ENCODE results near the gene HTT-AS.
A peak's percentile ranks its signal among the peaks of the same experiment; 100 is the strongest.
"Not testable (repeated sequence)": the region's sequence is repeated elsewhere in the genome, so short reads cannot be mapped to it uniquely, and the experiment has no call there.

Gene HTT-AS

GRCh38 chr4:3051141-3051897 is 23.0 kb downstream of the HTT-AS start:
- not testable (repeated sequence) for DNase-seq (ENCODE audit: low read depth in 3 of 3)

- peak; percentile 35 to 44 (median 36) for DNase-seq (ENCODE audit: low read depth in 3 of 3)
These were observed 26.7 kb downstream of the HTT-AS start for GRCh38 chr4:3047464-3048286.

- no peak for DNase-seq (ENCODE audit: low read depth in 3 of 3)
These were observed 27.7 kb downstream of the HTT-AS start for GRCh38 chr4:3046623-3047022.

GRCh38 chr4:3046162-3046561 is 28.2 kb downstream of the HTT-AS start:
- DNase-seq (ENCODE audit: low read depth in 3 of 3): no peak

- peak in 2 of 3 experiments; percentile 23 to 37 for DNase-seq (ENCODE audit: low read depth in 3 of 3)
These were observed 29.2 kb downstream of the HTT-AS start for GRCh38 chr4:3044870-3045819.

- DNase-seq (ENCODE audit: low read depth in 3 of 3): no peak
These were observed 30.9 kb downstream of the HTT-AS start for GRCh38 chr4:3043282-3044020.

- DNase-seq (ENCODE audit: low read depth in 3 of 3): no peak
These were observed 32.1 kb downstream of the HTT-AS start for GRCh38 chr4:3042226-3042625.

GRCh38 chr4:3041192-3042142 is 32.9 kb downstream of the HTT-AS start:
- DNase-seq (ENCODE audit: low read depth in 3 of 3): peak in 1 of 3 experiments; percentile 10

- DNase-seq (ENCODE audit: low read depth in 3 of 3): no peak
These were observed 33.7 kb downstream of the HTT-AS start for GRCh38 chr4:3040452-3041191.

GRCh38 chr4:3039706-3040366 is 34.5 kb downstream of the HTT-AS start:
- DNase-seq (ENCODE audit: low read depth in 3 of 3): no peak

GRCh38 chr4:3037957-3038461 is 36.3 kb downstream of the HTT-AS start:
- DNase-seq (ENCODE audit: low read depth in 3 of 3): no peak

GRCh38 chr4:3036131-3036952 is 38.0 kb downstream of the HTT-AS start:
- no peak for DNase-seq (ENCODE audit: low read depth in 3 of 3)

GRCh38 chr4:3035674-3036073 is 38.7 kb downstream of the HTT-AS start:
- no peak for DNase-seq (ENCODE audit: low read depth in 3 of 3)

GRCh38 chr4:3035249-3035648 is 39.1 kb downstream of the HTT-AS start:
- DNase-seq (ENCODE audit: low read depth in 3 of 3): no peak

- DNase-seq (ENCODE audit: low read depth in 3 of 3): no peak
These were observed 40.1 kb downstream of the HTT-AS start for GRCh38 chr4:3034231-3034630.

GRCh38 chr4:3031357-3032082 is 42.8 kb downstream of the HTT-AS start:
- DNase-seq (ENCODE audit: low read depth in 3 of 3): no peak

Data from stimulated activated CD4-positive, alpha-beta T cell treated with anti-CD3 and anti-CD28 coated beads, TNF-alpha, amount 100 ng/mL, for 4 hours (primary cell).